AG09319 (cell line): ENCODE data around the gene PGPEP1.

Source experiments
- DNase-seq: peaks from one replicate; pipeline ENCODE4 v3.0.0-alpha.2; 2010; ENCODE audit warnings: low read depth; ENCODE audit errors: extremely low read depth
- CTCF ChIP-seq: IDR thresholded peaks from 2 replicates; pipeline ENCODE4 v1.5.1; 2011; ENCODE audit warnings: low read depth, mild to moderate bottlenecking, inconsistent platforms, low read length, moderate library complexity

The PGPEP1 gene

GRCh38 chr19:18304208-18304457 is 36.3 kb upstream of the PGPEP1 start:
- TF ChIP-seq CTCF = no peak
- no peak for DNase-seq

- TF ChIP-seq CTCF = no peak
- no peak for DNase-seq
Measured at GRCh38 chr19:18304458-18305310, 35.7 kb upstream of the PGPEP1 start.

- DNase-seq = no peak
- no peak for TF ChIP-seq CTCF
Measured at GRCh38 chr19:18306209-18306887, 34.0 kb upstream of the PGPEP1 start.

- TF ChIP-seq CTCF = no peak
- no peak for DNase-seq
Measured at GRCh38 chr19:18306888-18307260, 33.5 kb upstream of the PGPEP1 start.

- DNase-seq = no peak
- TF ChIP-seq CTCF = no peak
Measured at GRCh38 chr19:18307271-18307681, 33.1 kb upstream of the PGPEP1 start.

GRCh38 chr19:18308051-18308947 is 32.1 kb upstream of the PGPEP1 start:
- no peak for TF ChIP-seq CTCF
- no peak for DNase-seq

GRCh38 chr19:18308948-18309325 is 31.5 kb upstream of the PGPEP1 start:
- no peak for TF ChIP-seq CTCF
- DNase-seq = no peak
